GM18870 (cell line): ENCODE measurements around the gene M1AP.
"Not testable (repeated sequence)": the region's sequence is repeated elsewhere in the genome, so short reads cannot be mapped to it uniquely, and the experiment has no call there.

Experiments
- ATAC-seq: cut with Tn5 transposase; IDR thresholded peaks from one replicate; pipeline ENCODE4 v1.9.1; 2021; ENCODE audit warnings: moderate library complexity; ENCODE audit not compliant: unreplicated experiment

Gene M1AP

DNA sequence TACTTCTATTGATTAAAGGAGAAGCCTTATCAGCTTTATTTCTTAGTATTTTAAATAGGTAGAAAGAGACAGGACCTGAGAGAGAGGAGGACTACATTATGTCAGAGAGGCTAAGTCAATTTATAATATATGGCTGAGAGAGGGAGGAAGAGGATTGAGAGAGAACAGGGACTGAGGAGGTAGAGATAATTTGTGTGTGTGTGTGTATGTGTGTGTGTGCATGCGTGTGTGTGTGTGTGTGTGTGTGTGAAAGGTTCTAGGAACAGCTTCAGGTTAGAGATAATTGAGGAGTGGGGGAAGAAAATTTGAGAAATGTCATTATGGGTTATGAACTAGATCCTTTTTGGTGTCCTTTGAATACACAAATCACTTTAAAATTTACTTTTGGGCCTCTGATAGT lies 78.4 kb downstream of the M1AP start:
- ATAC-seq, result no peak

- ATAC-seq, result no peak
These were observed 80.2 kb downstream of the M1AP start for GRCh38 chr2:74567881-74568280.

- ATAC-seq, result no peak
These were observed 81.4 kb downstream of the M1AP start for GRCh38 chr2:74566754-74567085.

DNA sequence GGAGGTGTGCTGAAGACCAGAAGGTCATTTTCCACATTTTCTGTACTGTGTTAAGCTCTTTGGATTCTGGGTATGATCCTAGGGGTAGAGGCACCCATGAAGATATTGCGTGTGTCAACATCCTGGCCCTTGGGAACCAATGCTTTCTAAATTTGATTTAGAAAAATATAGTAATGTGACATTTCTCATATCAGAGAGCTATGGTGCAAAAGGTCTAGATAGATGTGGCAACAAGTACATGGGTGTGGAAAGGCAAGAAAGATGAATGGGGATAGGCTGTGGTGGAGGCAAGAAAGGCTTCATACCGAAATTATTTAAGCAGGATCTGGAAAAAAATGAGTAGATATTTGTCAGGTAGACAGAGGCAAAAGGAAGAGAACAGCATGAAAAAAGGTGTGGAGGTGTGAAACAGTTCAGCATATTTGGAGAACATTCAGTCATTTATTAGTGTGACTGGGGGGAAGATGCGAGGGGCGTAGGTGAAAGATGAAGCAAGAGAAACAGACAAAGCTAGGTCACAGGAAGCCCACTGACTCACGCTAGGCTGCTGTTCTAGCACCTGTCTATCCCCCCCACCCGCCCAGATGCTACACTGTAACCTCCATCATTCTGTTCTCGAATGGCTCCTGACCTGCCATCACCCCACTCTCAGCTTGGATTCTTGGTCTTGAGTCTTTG lies 81.9 kb downstream of the M1AP start:
- no peak for ATAC-seq

DNA sequence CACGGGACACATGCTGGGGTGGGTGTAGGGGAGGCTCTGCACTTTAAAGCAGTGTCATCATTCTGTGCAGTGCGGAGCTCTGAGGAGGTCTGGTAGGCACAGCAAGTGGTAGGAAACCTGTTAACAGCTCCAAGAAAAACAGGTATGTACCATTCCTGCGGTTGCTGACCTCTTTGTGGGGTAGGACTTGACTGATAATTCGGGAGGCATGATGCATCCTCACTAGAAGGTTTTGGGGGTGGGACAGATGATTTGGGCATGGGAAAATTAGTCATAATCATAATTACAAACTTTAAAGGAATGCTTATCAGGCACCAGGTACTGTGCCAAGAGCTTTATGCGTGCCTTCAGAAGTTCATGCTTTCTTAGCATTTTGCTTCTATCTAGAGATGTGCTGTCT lies 83.9 kb downstream of the M1AP start:
- ATAC-seq, result no peak

GRCh38 chr2:74562126-74562775 lies 85.9 kb downstream of the M1AP start:
- no peak for ATAC-seq

- ATAC-seq, result not testable (repeated sequence)
These were observed 87.1 kb downstream of the M1AP start for GRCh38 chr2:74561022-74561421.

DNA sequence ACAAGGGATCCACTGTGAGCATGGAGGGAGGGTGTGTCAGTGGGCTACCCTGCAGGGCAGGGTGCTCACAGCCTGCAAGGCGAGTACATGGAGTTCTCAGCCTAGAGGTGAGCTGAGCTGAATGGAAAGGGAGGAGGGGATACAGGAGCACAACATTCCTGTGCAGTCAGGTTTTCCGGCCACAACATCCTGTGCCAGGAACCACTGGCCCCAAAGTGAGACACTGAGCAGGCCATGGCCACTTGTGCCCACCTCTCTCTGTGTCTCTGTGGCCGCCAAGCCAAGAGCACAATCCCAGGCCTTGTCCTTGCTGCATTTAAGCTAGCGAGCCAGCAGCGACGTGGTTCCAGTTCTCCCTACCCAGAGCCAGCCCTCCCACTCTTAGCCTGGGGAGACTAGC lies 87.5 kb downstream of the M1AP start:
- no peak for ATAC-seq

GRCh38 chr2:74559912-74560311 lies 88.2 kb downstream of the M1AP start:
- no peak for ATAC-seq

- ATAC-seq, result no peak
These were observed 89.6 kb downstream of the M1AP start for GRCh38 chr2:74558284-74559230.

DNA sequence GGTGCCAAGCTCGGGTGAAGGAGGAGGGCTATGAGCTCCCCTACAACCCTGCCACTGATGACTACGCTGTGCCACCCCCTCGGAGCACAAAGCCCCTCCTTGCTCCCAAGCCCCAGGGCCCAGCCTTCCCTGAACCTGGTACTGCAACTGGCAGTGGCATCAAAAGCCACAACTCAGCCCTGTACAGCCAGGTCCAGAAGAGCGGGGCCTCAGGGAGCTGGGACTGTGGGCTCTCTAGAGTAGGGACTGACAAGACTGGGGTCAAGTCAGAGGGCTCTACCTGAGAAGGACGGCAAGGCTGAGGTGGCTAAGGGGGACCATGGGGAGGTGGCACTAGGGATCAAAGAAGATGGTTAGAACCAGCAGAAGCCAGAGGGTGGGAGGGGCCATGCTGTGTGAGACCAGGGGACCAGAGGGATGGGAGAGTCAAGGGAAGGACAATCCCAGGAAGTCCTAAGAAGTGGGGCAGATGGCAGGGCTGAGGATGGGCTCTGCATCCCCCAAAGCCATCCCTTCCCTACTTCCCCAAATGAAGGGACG lies 91.2 kb downstream of the M1AP start:
- ATAC-seq, result no peak

DNA sequence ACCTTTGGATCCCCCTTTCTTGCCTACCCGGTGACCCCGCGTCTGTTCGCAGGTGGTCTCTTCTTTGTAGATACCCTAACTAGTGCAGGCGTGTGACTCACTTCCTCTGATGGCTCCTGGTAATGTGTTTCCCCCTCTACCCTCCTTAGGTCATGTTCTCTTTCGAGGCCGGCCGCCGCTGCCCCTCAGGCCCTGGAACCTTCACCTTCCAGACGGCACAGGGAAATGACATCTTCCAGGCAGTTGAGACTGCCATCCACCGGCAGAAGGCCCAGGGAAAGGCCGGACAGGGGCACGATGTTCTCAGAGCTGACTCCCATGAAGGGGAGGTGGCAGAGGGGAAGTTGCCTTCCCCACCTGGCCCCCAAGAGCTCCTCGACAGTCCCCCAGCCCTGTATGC lies 92.0 kb downstream of the M1AP start:
- no peak for ATAC-seq

DNA sequence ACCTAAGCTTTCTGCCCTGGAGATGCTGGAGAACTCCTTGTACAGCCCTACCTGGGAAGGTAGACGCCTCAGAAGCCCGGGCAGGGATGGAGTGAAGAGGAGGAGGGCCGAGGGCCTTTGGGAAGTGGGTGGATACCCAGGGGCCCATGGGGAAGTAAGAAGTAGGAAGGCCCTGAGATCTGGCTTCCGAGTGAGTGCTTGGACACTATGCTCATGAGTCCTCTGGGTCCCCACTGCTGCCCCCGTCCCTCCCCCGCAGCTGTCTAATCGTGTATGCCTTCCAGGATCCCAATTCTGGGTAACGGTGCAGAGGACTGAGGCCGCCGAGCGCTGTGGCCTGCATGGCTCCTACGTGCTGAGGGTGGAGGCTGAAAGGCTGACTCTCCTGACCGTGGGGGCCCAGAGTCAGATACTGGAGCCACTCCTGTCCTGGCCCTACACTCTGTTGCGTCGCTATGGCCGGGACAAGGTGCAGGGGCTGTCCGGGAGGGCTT lies 92.5 kb downstream of the M1AP start:
- no peak for ATAC-seq

GRCh38 chr2:74554820-74555531 lies 93.2 kb downstream of the M1AP start:
- no peak for ATAC-seq

DNA sequence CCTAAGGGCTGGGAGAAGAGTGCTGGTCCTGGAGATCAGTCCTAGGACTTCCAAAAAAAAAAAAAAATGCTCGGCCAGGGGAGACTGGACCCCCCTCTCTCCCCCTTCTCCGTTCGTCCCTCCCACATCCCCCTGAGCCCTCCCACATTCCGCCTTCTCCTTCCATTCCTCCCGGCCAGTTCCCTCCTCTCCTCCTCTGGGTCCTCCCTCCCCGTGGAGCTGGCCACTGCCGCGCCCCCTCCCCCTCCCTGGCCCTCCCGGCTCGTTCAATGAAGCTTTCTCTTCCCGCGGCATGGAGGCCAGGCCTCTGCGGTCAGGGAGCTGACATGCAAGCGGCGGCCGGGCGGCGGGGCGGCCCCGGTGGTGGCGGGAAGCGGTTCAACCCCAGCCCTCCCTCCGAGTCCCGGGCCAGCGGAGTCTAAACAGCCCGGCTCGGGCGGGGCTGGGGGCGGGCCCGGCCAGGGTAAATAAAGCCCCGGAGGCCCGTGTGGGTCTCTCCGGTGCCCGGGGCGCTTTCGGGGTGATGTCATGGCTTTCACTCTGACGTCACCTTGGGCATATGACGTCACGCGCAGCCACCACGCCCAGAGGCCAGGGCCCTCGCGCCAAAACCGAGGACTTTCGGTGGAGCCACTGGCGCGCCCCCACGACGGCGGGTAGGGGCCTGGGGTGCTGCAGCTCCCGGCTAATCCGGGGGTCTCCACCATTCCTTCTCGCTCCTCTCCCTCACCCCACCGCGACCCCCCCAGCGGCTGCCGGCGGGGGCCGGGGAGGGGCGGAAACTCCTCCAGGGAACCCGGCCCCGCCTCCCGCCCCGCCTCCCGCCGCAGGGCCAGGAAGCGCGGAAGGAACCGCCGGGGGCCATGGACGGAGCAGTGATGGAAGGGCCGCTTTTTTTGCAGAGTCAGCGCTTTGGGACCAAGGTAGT lies 94.0 kb downstream of the M1AP start, which contains the start of the genes DOK1 and LOXL3:
TSS of gene DOK1 (plus strand) at position 829 of the 928 bp plus-strand sequence. CDS start at position 864, 35 bp downstream.
TSS of gene LOXL3 (minus strand) at position 51 of the 928 bp plus-strand sequence. CDS start 1,308 bp downstream, outside the sequence.
- no peak for ATAC-seq

DNA sequence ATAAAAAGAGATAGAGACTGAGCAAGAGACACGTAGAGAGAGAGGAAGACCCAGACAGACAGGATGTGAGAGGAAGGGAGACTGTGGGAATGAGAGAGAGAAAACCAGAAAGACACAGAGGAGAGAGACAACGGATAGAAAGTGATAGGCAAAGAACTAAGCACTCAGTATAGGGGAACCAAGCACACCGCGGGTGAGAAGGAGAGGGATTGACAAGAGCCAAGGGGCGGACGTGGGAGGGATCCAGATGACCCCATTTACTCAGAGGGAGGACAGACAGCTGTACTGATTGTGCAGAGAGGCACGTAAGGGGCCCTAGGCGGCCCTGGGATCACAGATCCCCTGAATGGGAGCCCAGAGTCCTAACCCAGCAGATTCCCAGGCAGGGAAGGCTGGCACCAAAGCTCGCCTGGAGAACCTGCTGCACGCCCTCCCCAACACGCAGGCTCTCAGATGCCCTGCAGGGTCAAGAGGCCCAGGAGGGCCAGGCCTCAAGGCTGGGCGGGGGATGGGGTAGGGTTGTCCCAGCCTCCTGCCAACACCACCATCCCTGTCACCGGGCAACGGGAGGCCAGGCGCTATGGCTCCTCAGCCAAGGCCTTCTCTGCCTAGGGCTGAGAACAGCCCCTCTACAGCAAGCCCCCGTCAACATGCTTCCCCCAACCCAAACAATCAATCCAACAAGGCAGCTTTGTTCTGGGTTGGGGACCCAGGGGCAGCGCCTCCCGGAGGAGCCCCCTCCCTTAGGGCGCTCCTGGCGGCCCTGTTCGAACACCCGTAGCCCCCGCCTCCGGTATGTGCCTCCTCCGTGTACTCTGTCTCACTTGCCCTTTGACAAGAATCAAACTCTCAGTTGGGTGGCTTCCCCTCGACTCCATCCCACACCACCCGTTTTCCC lies 95.0 kb downstream of the M1AP start:
- no peak for ATAC-seq

- ATAC-seq, result no peak
These were observed 95.9 kb downstream of the M1AP start for GRCh38 chr2:74551942-74552913.
